DMS79 treated with DMSO at 0.1 percent for 48 hours (cell line): Measurements from ENCODE around the gene RRAD.

Experiments used
- DNase-seq: peaks from one replicate; lab custom pipeline; 2025; lab: John Stamatoyannopoulos, UW

RRAD gene

DNA sequence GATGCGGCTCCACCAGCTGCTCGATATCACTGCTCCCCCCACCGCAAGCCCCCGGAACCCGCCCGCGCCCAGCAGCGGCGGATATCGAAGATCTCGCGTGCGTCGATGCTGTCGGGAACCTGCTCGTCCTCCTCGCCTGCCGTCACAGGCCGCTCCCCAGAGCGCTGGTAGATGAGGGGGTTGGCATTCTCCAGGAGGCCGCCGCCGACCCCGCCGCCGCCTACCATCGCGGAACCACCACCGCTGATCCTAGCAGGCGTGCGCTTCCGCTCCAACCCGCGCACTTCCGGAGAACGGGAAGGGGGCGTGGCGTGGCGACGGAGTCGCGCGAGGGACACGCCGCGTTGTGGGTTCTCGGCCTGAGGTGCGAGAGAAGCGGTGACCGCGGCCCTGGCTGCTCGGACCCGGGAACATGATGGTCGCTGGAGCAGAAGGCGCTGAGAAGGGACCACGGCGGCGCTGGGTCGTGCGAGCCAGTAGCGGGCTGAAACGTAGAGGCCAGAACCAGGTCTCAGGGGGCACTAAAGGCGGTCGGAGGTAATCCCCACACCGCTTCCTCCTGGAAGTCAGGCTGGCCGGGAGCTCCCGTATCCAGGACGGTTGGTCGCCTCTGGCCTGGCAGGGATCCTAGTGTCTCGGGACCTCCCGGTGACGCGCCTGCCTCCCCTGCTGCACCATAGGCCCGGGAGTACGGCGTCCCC is 9.0 kb upstream of the RRAD start, which contains the start of gene CIAO2B:
Gene CIAO2B, minus strand, starts transcription at position 265 of the 701 bp plus-strand sequence. Its CDS starts 38 bp downstream, at position 227.
- peak; percentile 43 for DNase-seq

- no peak for DNase-seq
These were observed 8.4 kb upstream of the RRAD start for GRCh38 chr16:66933776-66934137.

- DNase-seq, result no peak
These were observed 6.7 kb upstream of the RRAD start for GRCh38 chr16:66932076-66932475.

- DNase-seq, result no peak
These were observed 6.3 kb upstream of the RRAD start for GRCh38 chr16:66931665-66932064.

GRCh38 chr16:66930189-66930588 is 4.9 kb upstream of the RRAD start:
- no peak for DNase-seq

GRCh38 chr16:66928702-66929388 is 3.5 kb upstream of the RRAD start:
- DNase-seq, result no peak

- no peak for DNase-seq
These were observed 2.7 kb upstream of the RRAD start for GRCh38 chr16:66927918-66928649.

DNA sequence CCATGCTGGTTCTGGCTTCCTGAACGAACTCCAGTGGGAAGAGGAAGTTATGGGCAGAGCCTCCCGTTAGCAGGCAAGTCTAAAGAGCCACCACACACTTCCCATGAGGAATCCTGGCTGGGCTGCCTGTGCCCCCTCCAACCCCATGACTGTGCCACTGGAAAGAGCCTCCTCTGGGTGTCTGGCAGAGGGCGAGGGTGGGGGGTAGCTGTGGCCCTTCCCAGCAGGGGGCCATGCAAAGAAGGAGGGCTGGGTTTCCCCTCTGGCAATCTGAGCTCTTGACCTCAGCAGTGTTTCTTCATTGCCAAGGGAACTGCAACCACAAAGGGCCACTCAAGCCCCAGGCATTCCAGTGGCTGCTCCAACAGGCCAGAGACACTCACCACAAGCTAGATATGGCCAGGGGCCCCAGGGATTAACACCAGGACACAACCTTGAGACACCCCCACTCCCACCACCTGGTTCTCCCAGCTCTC is 1.7 kb upstream of the RRAD start:
- peak; percentile 36 for DNase-seq

- DNase-seq, result no peak
These were observed 1.0 kb upstream of the RRAD start for GRCh38 chr16:66926171-66926947.

DNA sequence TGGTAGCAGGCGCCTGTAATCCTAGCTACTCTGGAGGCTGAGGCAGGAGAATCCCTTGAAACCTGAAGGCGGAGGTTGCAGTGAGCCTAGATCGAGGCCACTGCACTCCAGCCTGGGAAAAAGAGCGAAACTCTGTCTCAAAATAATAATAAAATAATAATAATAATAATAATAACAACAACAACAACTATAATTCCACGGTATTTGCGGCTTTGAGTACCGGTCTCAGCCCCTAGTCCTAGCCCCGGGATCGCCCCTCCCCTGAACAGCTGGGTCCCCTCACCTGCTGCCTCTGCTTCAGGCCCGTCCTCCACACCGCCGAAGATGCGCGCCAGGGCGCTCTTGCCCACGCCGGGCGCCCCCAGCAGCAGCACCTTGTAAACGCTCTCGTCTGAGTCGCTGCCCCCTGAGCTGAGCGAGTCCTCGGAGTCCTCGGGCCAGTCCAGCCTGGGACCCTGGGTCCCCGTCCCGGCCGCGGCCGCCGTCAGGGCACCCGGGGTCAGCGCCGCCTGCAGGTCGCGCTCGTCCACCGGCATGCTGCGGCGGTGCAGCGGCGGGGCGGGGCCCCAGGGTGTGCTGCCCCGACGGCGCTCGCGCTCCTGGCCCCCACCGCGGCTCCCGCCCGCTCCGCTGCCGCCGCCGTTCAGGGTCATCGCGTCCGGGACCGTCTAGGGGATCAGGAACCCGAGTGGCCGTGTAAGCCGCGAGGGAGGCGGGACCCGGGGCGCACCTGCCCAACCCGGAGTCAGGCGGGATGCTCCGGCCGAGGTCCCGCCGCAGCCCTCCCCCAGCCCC is 611 bp downstream of the RRAD start:
- no peak for DNase-seq

DNA sequence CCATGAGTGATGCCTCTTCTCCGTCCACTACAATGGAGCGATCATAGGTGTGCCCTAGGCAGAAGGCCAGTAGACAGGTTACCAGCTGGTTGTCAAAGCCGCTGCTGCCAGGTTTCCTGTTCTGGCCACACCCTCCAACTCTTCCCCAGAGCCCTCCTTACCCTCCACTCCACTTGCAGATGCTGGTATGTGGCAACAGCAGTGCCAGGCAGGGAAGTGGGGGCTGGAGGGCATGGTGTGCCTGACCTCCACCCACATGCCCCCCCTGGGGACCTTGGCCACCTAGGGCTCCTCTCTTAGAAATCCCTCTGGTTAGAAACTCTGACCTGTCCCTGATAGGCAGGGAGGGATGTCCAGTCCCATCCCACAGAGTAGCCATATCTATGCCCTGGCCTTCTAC is 1.5 kb downstream of the RRAD start:
- DNase-seq, result no peak

DNA sequence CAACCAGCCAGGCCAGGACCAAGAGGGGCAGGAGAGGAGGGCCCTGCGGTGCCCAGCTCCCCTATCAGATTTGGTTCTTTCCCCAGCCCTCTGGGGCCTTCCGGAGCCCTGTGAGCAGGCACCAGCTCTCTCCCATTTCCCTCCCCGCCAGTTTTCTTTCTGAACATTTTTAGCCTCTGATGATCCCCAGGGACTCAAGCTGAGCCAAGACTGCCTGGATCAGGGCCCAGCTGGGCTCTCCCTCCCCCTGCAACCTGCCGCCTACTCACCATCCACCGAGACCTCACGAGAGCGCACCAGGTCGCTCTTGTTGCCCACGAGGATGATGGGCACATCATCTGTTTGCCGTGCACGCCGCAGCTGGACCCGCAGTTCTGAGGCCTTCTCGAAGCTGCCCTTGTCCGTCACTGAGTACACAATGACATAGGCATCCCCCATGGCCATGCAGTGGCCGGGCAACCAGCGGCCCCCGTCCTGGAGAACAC is 2.0 kb downstream of the RRAD start:
- peak; percentile 54 for DNase-seq

GRCh38 chr16:66921729-66922450 is 3.4 kb downstream of the RRAD start:
- DNase-seq, result no peak

GRCh38 chr16:66920924-66921680 is 4.2 kb downstream of the RRAD start:
- no peak for DNase-seq

- no peak for DNase-seq
These were observed 5.1 kb downstream of the RRAD start for GRCh38 chr16:66920299-66920590.

DNA sequence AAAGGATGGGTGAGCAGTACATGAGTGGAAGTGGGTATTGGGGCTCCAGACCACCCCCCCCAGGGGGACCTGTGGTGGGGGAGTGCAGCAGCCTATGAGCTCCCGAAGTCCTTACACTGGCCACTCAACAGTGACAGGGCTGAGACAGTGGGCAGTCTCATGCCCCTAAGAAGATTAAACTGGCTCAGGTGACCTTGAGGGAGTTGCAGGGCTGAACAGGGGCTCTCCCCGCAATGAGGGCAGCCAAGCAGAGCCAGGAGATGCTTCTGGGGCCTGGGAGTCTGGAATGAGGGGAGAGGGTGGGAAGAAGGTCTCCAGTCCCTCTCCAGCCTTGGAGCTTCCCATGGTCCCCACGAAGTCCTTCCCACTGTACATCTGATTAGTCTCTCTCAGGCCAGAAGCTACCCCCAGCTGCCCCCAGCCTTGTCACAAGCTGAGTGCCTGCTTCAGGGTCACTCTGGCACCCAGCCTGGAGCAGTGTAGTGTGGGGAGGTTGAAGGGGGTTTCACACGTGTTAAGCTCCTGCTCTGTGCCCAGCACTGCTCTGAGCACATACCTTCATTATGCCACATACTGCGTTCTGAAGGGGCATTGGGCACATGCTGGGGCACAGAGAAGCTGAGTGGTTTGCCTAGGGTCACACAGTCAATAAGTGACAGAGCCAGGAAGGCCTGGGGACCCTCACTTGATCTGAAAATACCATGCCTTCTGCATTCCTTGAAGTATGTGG is 5.6 kb downstream of the RRAD start:
- no peak for DNase-seq

DNA sequence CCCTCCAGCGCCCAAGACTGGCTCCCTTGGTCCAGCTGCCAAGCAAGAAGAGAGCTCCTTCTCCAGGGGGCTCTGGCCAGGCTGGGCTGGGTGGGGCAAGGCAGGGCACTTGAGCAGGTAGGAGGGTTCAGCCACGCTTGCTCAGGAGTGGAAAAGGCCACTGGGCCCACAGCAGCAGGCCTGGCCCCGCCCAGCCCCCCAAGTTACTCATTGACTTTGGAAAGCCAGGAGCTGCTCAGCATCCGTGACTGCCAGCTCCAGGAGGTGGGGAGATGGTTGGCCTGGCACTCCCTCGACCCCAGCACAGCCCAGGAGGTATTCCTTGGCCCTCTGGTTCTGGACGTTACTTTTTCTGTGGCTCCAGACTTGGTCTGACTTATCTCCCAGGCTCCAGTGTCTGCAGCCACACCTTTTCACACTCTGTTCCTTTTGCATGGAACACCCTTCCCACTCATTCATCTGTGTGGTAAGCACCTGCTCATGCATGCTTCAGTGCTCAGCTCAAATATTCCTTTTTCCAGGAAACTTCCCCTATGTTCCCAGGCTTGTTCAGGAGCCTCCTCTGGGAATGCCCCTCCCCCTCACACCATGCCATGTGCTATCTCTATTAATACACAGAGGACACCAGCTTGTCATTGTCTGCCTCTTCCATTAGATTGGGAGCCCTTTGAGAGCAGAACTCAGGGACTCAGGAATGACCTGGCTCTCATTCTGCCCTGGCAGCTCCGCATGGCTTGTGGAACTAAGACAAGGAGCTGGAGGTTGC is 6.3 kb downstream of the RRAD start, which contains the start of gene CDH16:
Gene CDH16, minus strand, starts transcription at position 83 of the 766 bp plus-strand sequence. CDS start 820 bp downstream, outside the sequence.
- no peak for DNase-seq

GRCh38 chr16:66918355-66918754 is 7.0 kb downstream of the RRAD start:
- no peak for DNase-seq
